ENCODE results near the gene GPR21.

Gene GPR21

GRCh38 chr9:123007269-123007668 lies 26.2 kb upstream of the GPR21 start:
- Histone ChIP-seq H3K36me3 (peaks cover 9% of the 10 kb centered on the region), H3K4me3 (ENCODE audit: low read depth, low read length) (no peak overlapping the region), H3K27me3 (no peaks in the 10 kb centered on the region), H3K4me1 (peaks cover 7% of the 10 kb centered on the region), H3K9me3 (no peaks in the 10 kb centered on the region)
- no peak for DNase-seq
- no peak for TF ChIP-seq CTCF (IDR thresholded peaks at IDR 0.05; ENCODE audit: low read depth, low read length)

GRCh38 chr9:123008909-123009308 lies 24.6 kb upstream of the GPR21 start:
- H3K36me3 ChIP-seq: peaks cover 14% of the 10 kb centered on the region
- no peaks in the 10 kb centered on the region for H3K4me1 ChIP-seq
- no peaks in the 10 kb centered on the region for H3K9me3 ChIP-seq
- H3K4me3 ChIP-seq (ENCODE audit: low read depth, low read length): no peak overlapping the region
- no peaks in the 10 kb centered on the region for H3K27me3 ChIP-seq
- no peak for TF ChIP-seq CTCF (IDR thresholded peaks at IDR 0.05; ENCODE audit: low read depth, low read length)
- DNase-seq: no peak

GRCh38 chr9:123011380-123011779 lies 22.1 kb upstream of the GPR21 start:
- Histone ChIP-seq H3K36me3 (peaks cover 20% of the 10 kb centered on the region), H3K9me3 (no peaks in the 10 kb centered on the region), H3K4me3 (ENCODE audit: low read depth, low read length) (no peak overlapping the region), H3K4me1 (no peaks in the 10 kb centered on the region), H3K27me3 (no peaks in the 10 kb centered on the region)
- no peak for TF ChIP-seq CTCF (IDR thresholded peaks at IDR 0.05; ENCODE audit: low read depth, low read length)
- DNase-seq: no peak

GRCh38 chr9:123011878-123012528 lies 21.5 kb upstream of the GPR21 start:
- Histone ChIP-seq H3K36me3 (peaks cover 24% of the 10 kb centered on the region), H3K4me1 (no peaks in the 10 kb centered on the region), H3K9me3 (no peaks in the 10 kb centered on the region), H3K27me3 (no peaks in the 10 kb centered on the region), H3K4me3 (ENCODE audit: low read depth, low read length) (no peak overlapping the region)
- no peak for TF ChIP-seq CTCF (IDR thresholded peaks at IDR 0.05; ENCODE audit: low read depth, low read length)
- no peak for DNase-seq

GRCh38 chr9:123016631-123017030 lies 16.8 kb upstream of the GPR21 start:
- no peak for DNase-seq
- no peaks in the 10 kb centered on the region for H3K27me3 ChIP-seq
- H3K4me3 ChIP-seq (ENCODE audit: low read depth, low read length): no peak overlapping the region
- no peaks in the 10 kb centered on the region for H3K4me1 ChIP-seq
- no peak for TF ChIP-seq CTCF (IDR thresholded peaks at IDR 0.05; ENCODE audit: low read depth, low read length)
- H3K36me3 ChIP-seq: peaks cover 20% of the 10 kb centered on the region
- H3K9me3 ChIP-seq: no peaks in the 10 kb centered on the region

- no peak for TF ChIP-seq CTCF (IDR thresholded peaks at IDR 0.05; ENCODE audit: low read depth, low read length)
- Histone ChIP-seq H3K4me3 (ENCODE audit: low read depth, low read length) (no peak overlapping the region), H3K4me1 (no peaks in the 10 kb centered on the region), H3K36me3 (peaks cover 18% of the 10 kb centered on the region), H3K9me3 (no peaks in the 10 kb centered on the region), H3K27me3 (no peaks in the 10 kb centered on the region)
- DNase-seq: no peak
These were observed 12.7 kb upstream of the GPR21 start for GRCh38 chr9:123020796-123021195.

Data from BE2C (cell line).